ENCODE results near the gene GALR3.
"Not testable (repeated sequence)": the region's sequence is repeated elsewhere in the genome, so short reads cannot be mapped to it uniquely, and the experiment has no call there.

GALR3 gene

GRCh38 chr22:37823134-37823985 lies at the start of gene GALR3:
Gene GALR3, plus strand, starts transcription at chr22:37823382. Its CDS starts 25 bp downstream, at chr22:37823407.
- no peak for DNase-seq

- DNase-seq, result no peak
Observed at GRCh38 chr22:37774728-37775127, 48.5 kb upstream of the GALR3 start.

- DNase-seq, result no peak
Observed at GRCh38 chr22:37775785-37776638, 47.2 kb upstream of the GALR3 start.

- DNase-seq, result no peak
Observed at GRCh38 chr22:37776639-37777005, 46.6 kb upstream of the GALR3 start.

- no peak for DNase-seq
Observed at GRCh38 chr22:37777122-37777687, 46.0 kb upstream of the GALR3 start.

GRCh38 chr22:37778370-37779009 lies 44.7 kb upstream of the GALR3 start:
- no peak for DNase-seq

- no peak for DNase-seq
Observed at GRCh38 chr22:37781434-37782059, 41.6 kb upstream of the GALR3 start.

- no peak for DNase-seq
Observed at GRCh38 chr22:37782340-37783168, 40.6 kb upstream of the GALR3 start.

GRCh38 chr22:37784829-37785495 lies 38.2 kb upstream of the GALR3 start:
- no peak for DNase-seq

GRCh38 chr22:37790234-37790633 lies 32.9 kb upstream of the GALR3 start:
- DNase-seq, result no peak

GRCh38 chr22:37792494-37792893 lies 30.7 kb upstream of the GALR3 start:
- no peak for DNase-seq

GRCh38 chr22:37794376-37794775 lies 28.8 kb upstream of the GALR3 start:
- DNase-seq, result no peak

- DNase-seq, result no peak
Observed at GRCh38 chr22:37796079-37796478, 27.1 kb upstream of the GALR3 start.

- not testable (repeated sequence) for DNase-seq
Observed at GRCh38 chr22:37797259-37797658, 25.9 kb upstream of the GALR3 start.

- no peak for DNase-seq
Observed at GRCh38 chr22:37797874-37798500, 25.2 kb upstream of the GALR3 start.

GRCh38 chr22:37799979-37800378 lies 23.2 kb upstream of the GALR3 start:
- DNase-seq, result not testable (repeated sequence)

- DNase-seq, result no peak
Observed at GRCh38 chr22:37801946-37802309, 21.3 kb upstream of the GALR3 start.

- peak; percentile 55 for DNase-seq
Observed at GRCh38 chr22:37802310-37803194, 20.6 kb upstream of the GALR3 start.

GRCh38 chr22:37803195-37803638 lies 20.0 kb upstream of the GALR3 start:
- DNase-seq, result no peak
